IMR-90 (cell line): Measurements from ENCODE around the gene CABYR. TPM values are rescaled to one million over a fixed set of nuclear protein-coding genes. Genes with fewer than 3 reads are reported as not detected.

Experiments
- ATAC-seq: fragments of 200-7000 bp; cut with Tn5 transposase; 2 replicates; pipeline ENCODE4 v1.9.1; 2020; ENCODE audit warnings: low read depth, mild to moderate bottlenecking, moderate library complexity
- BruUV-seq: library from RNA; stranded (reverse); fragments of 400-500 nt; replicated peaks from 2 replicates; lab custom pipeline; 2021; lab: Mats Ljungman, UMichigan
- CTCF ChIA-PET: fragments of 300-600 bp; formaldehyde crosslinking; extraction: SDS; loops from one replicate; lab custom pipeline; 2021; ENCODE audit warnings: antibody characterized with exemption; lab: Yijun Ruan, JAX
- POLR2A ChIA-PET: fragments of 300-600 bp; sonication (Branson Sonifier 250); formaldehyde crosslinking; loops from one replicate; lab custom pipeline; 2022; ENCODE audit warnings: antibody characterized with exemption; ENCODE audit not compliant: unreplicated experiment; lab: Charles Lee
- DNase-seq: peaks from one replicate; pipeline ENCODE4 v3.0.0; 2013
- H2AFZ ChIP-seq: replicated peaks from 2 replicates; pipeline ENCODE3; 2013; ENCODE audit warnings: low read length, mild to moderate bottlenecking; ENCODE audit not compliant: poor library complexity
- H2AK5ac ChIP-seq: 2 replicates; pipeline ENCODE4 v1.6.1; 2013; ENCODE audit warnings: low read depth, low read length, inconsistent platforms
- H2AK9ac ChIP-seq: replicated peaks from 2 replicates; pipeline ENCODE3; 2013; ENCODE audit warnings: mild to moderate bottlenecking, low read depth, low read length, moderate library complexity; ENCODE audit not compliant: poor library complexity
- H2BK120ac ChIP-seq: 2 replicates; pipeline ENCODE4 v1.6.1; 2013; ENCODE audit warnings: low read depth, low read length, inconsistent platforms
- H2BK15ac ChIP-seq: 3 replicates; pipeline ENCODE4 v1.6.1; 2013; ENCODE audit warnings: low read depth, low read length, inconsistent platforms
- H2BK20ac ChIP-seq: 2 replicates; pipeline ENCODE4 v1.6.1; 2013; ENCODE audit warnings: low read depth, mild to moderate bottlenecking, inconsistent platforms, low read length, moderate library complexity
- H2BK5ac ChIP-seq: 2 replicates; pipeline ENCODE4 v1.6.1; 2013; ENCODE audit warnings: mild to moderate bottlenecking, low read depth, low read length, inconsistent platforms; ENCODE audit not compliant: poor library complexity, severe bottlenecking
- H3K14ac ChIP-seq: replicated peaks from 2 replicates; pipeline ENCODE4 v1.6.1; 2013; ENCODE audit warnings: low read depth, low read length, inconsistent platforms
- H3K18ac ChIP-seq: 2 replicates; pipeline ENCODE4 v1.6.1; 2013; ENCODE audit warnings: low read depth, low read length, control low read depth
- H3K23ac ChIP-seq: 2 replicates; pipeline ENCODE4 v1.6.1; 2013; ENCODE audit warnings: low read depth, low read length, inconsistent platforms
- H3K27ac ChIP-seq: 2 replicates; pipeline ENCODE4 v1.5.1; 2013; ENCODE audit warnings: mild to moderate bottlenecking, control low read depth, low read length; ENCODE audit not compliant: insufficient read depth
- H3K27me3 ChIP-seq: 2 replicates; pipeline ENCODE4 v1.6.1; 2013; ENCODE audit warnings: low read length; ENCODE audit not compliant: control insufficient read depth, insufficient read depth
- H3K36me3 ChIP-seq: 2 replicates; pipeline ENCODE4 v1.6.1; 2013; ENCODE audit warnings: low read length, mixed read lengths; ENCODE audit not compliant: control insufficient read depth, insufficient read depth
- H3K4ac ChIP-seq: 2 replicates; pipeline ENCODE4 v1.6.1; 2013; ENCODE audit warnings: low read depth, low read length, inconsistent platforms
- H3K4me1 ChIP-seq: 2 replicates; pipeline ENCODE4 v1.6.1; 2013; ENCODE audit warnings: low read length, mixed read lengths; ENCODE audit not compliant: control insufficient read depth, insufficient read depth
- H3K4me2 ChIP-seq: 2 replicates; pipeline ENCODE4 v1.6.1; 2013; ENCODE audit warnings: low read depth, mild to moderate bottlenecking, control low read depth, low read length, moderate library complexity
- H3K4me3 ChIP-seq: 2 replicates; pipeline ENCODE4 v1.5.1; 2013; ENCODE audit warnings: low read depth, mild to moderate bottlenecking, control low read depth, low read length, moderate library complexity; ENCODE audit not compliant: insufficient read depth
- H3K56ac ChIP-seq: 2 replicates; pipeline ENCODE4 v1.6.1; 2013; ENCODE audit warnings: low read length, inconsistent platforms; ENCODE audit not compliant: insufficient read depth; ENCODE audit errors: extremely low read depth
- H3K79me1 ChIP-seq, 2 experiments: 2 replicates each; pipeline ENCODE4 v1.6.1; 2013; ENCODE audit warnings: low read length in 2 of 2, inconsistent platforms in 1 of 2, low read depth in 1 of 2
- H3K9ac ChIP-seq: 2 replicates; pipeline ENCODE4 v1.6.1; 2013; ENCODE audit warnings: low read depth, low read length, control low read depth
- H3K9me1 ChIP-seq: 2 replicates; pipeline ENCODE4 v1.6.1; 2013; ENCODE audit warnings: low read length, inconsistent platforms; ENCODE audit not compliant: insufficient read depth
- H3K9me3 ChIP-seq: 2 replicates; pipeline ENCODE4 v1.6.1; 2013; ENCODE audit warnings: low read length; ENCODE audit not compliant: control insufficient read depth, insufficient read depth
- H4K20me1 ChIP-seq: 2 replicates; pipeline ENCODE4 v1.6.1; 2013; ENCODE audit warnings: low read length, inconsistent platforms; ENCODE audit not compliant: insufficient read depth
- H4K5ac ChIP-seq: 2 replicates; pipeline ENCODE4 v1.6.1; 2013; ENCODE audit warnings: mild to moderate bottlenecking, low read depth, low read length, control low read depth
- H4K8ac ChIP-seq, 2 experiments: 2 replicates each; pipeline ENCODE4 v1.6.1; 2013; ENCODE audit warnings: low read depth in 2 of 2, low read length in 2 of 2, control low read depth in 1 of 2, inconsistent platforms in 1 of 2
- H4K91ac ChIP-seq: 2 replicates; pipeline ENCODE4 v1.6.1; 2013; ENCODE audit warnings: low read depth, low read length, inconsistent platforms; ENCODE audit not compliant: insufficient read depth
- RFX5 ChIP-seq: IDR thresholded peaks from 2 replicates; pipeline ENCODE4 v1.8.0; 2012; ENCODE audit warnings: low read depth, mild to moderate bottlenecking, low read length, moderate library complexity
- USF2 ChIP-seq: fragments of 150-350 bp; IDR thresholded peaks from 2 replicates; pipeline ENCODE4 v1.6.1; 2017; ENCODE audit warnings: mild to moderate bottlenecking, antibody characterized with exemption, low read length, low read depth
- WGBS, 2 experiments: methylation state at CpG; one replicate each; pipeline versions ENCODE4 v1.1.5 to v1.1.7; 2013; ENCODE audit warnings: missing lambda C conversion rate in 2 of 2; ENCODE audit not compliant: insufficient read length in 1 of 2; ENCODE audit errors: extremely low coverage in 2 of 2; 5-methylcytosine and 5-hydroxymethylcytosine counted together
- dilution Hi-C: fragments of 300-500 bp; cut with HindIII; formaldehyde crosslinking; loops from one replicate; pipeline ENCODE4 v1.14.3; 2018; ENCODE audit warnings: low sequenced_read_pairs; ENCODE audit not compliant: unreplicated experiment
- in situ Hi-C: fragments of 300-500 bp; cut with MboI; formaldehyde crosslinking; loops from 3 replicates; pipeline ENCODE4 v1.14.3; 2019; ENCODE audit warnings: low sequenced_read_pairs, inconsistent platforms, mixed read lengths
- intact Hi-C: fragments of 100-400 bp; cut with micrococcal nuclease; formaldehyde crosslinking; loops from 2 replicates; pipeline ENCODE4 v1.10.0; 2022
- polyA plus RNA-seq, 3 experiments: library from polyadenylated mRNA; depleted of rRNA; stranded (reverse); fragments of >200 nt; gene quantifications; 2 replicates each; pipeline ENCODE4 v1.2.3, GENCODE V29; 2012; ENCODE audit warnings: low replicate concordance in 1 of 3
- total RNA-seq: library from RNA; depleted of rRNA; stranded (reverse); fragments of >200 nt; gene quantifications from 2 replicates; pipeline ENCODE4 v1.2.3, GENCODE V29; 2012

The CABYR gene
- total and polyA plus RNA-seq, 2 of the 4 experiments (the other 2 are of a cell fraction) = 4.1 to 6.2 TPM

- no peak overlapping the region for H3K4me3 ChIP-seq
- H2AK9ac ChIP-seq = no peak overlapping the region
- no peak overlapping the region for H4K5ac ChIP-seq
- no peaks in the 10 kb centered on the region for H3K27me3 ChIP-seq
- no peak overlapping the region for H3K9ac ChIP-seq
- DNase-seq (peak; percentile 70), ATAC-seq (peak; percentile 85)
- no peak overlapping the region for H4K91ac ChIP-seq
- no peak overlapping the region for H3K18ac ChIP-seq
- 0 out of 4 replicates have a peak, but pooled peaks cover 0 to 11% of the 10 kb centered on the region in 2 experiments for H3K79me1 ChIP-seq
- dilution Hi-C loops = no loop called here
- H3K4me2 ChIP-seq = no peak overlapping the region
- H2BK15ac ChIP-seq = no peak overlapping the region
- intact Hi-C loops = no loop called here
- no peaks in the 10 kb centered on the region for H3K36me3 ChIP-seq
- H3K14ac ChIP-seq = no peak overlapping the region
- H4K20me1 ChIP-seq = no peaks in the 10 kb centered on the region
- H3K9me1 ChIP-seq = peaks cover 3% of the 10 kb centered on the region
- WGBS, 2 experiments = 76% methylated on average over 6 of the region's 6 CpGs; no CpG with 5 or more reads in 1 of the 2 experiments
- no peak overlapping the region for H3K27ac ChIP-seq
- H2AFZ ChIP-seq = no peak overlapping the region
- no peaks in the 10 kb centered on the region for H3K9me3 ChIP-seq
- peak overlapping the region; percentile 21; the same call in 1 of the 2 replicates for H2AK5ac ChIP-seq
- ChIA-PET POLR2A (interaction anchor here (0.6 kb wide), 1 partner anchor 209 kb away, joined by 10 read pairs; the partner anchor contains the start of gene OSBPL1A), CTCF (interaction anchor here (1.3 to 1.6 kb wide), 2 partner anchors 12 to 26 kb away, joined by 3 to 4 read pairs; no protein-coding TSS in a partner anchor)
- H4K8ac ChIP-seq = no peak overlapping the region
- no peak overlapping the region for H3K23ac ChIP-seq
- H3K56ac ChIP-seq = no peak overlapping the region
- no peak for TF ChIP-seq USF2
- TF ChIP-seq RFX5 = peak; percentile 94
- H2BK20ac ChIP-seq = no peak overlapping the region
- peaks cover 6% of the 10 kb centered on the region for H3K4me1 ChIP-seq
- no TSS peak for BruUV-seq
- H2BK120ac ChIP-seq = no peak overlapping the region
- H3K4ac ChIP-seq = no peak overlapping the region
- H2BK5ac ChIP-seq = no peak overlapping the region
- in situ Hi-C loops = no loop called here
Measured at GRCh38 chr18:24189007-24189528, 50.2 kb downstream of the CABYR start.
